ENCODE results near the gene TSPAN3. TPM values are rescaled to one million over a fixed set of nuclear protein-coding genes. Genes with fewer than 3 reads are reported as not detected.

The TSPAN3 gene
- total and polyA plus RNA-seq, 11 donors, result 58.1 to 247 (median 133) TPM

DNA sequence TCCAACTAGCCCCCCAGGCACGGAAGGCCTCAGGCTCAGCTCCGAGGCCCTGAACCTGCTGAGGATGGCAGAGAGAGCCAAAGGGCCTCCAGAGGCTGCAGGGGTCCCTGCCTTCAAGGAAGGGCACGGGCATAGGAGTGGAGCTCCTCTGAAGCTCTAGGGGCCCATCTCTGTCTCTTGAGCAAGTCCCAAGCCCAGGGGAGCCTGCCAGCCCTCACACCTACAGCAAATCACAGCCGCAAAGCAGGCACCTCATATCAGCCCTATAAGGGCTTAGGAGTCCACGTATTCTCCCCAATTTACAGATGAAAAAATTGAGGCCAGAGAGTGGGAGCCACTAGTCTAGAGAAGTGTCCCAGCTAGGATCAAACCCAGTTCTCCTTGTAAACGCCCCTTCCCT lies 61.7 kb downstream of the TSPAN3 start:
- intact Hi-C loops (cut with DNase I), result no loop called here
- no peaks in the 10 kb centered on the region for H3K36me3 ChIP-seq
- ATAC-seq (no peak), DNase-seq (peak in 1 of 5 donors; percentile 28)
- no peaks in the 10 kb centered on the region for H3K27me3 ChIP-seq
- TF ChIP-seq POLR2A (IDR thresholded peaks at IDR 0.05), result no peak
- TF ChIP-seq, protein P1, sequence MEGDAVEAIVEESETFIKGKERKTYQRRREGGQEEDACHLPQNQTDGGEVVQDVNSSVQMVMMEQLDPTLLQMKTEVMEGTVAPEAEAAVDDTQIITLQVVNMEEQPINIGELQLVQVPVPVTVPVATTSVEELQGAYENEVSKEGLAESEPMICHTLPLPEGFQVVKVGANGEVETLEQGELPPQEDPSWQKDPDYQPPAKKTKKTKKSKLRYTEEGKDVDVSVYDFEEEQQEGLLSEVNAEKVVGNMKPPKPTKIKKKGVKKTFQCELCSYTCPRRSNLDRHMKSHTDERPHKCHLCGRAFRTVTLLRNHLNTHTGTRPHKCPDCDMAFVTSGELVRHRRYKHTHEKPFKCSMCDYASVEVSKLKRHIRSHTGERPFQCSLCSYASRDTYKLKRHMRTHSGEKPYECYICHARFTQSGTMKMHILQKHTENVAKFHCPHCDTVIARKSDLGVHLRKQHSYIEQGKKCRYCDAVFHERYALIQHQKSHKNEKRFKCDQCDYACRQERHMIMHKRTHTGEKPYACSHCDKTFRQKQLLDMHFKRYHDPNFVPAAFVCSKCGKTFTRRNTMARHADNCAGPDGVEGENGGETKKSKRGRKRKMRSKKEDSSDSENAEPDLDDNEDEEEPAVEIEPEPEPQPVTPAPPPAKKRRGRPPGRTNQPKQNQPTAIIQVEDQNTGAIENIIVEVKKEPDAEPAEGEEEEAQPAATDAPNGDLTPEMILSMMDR (IDR thresholded peaks at IDR 0.05), result no peak
- H3K27ac ChIP-seq, result no peak overlapping the region
- peaks cover 0 to 47% (median 0%) of the 10 kb centered on the region in 12 donors for H3K4me1 ChIP-seq
- no peak overlapping the region for H3K4me3 ChIP-seq
- 86 to 94% (median 89%) methylated on average over 4 to 6 of the region's 6 CpGs for WGBS, 4 donors
- no peaks in the 10 kb centered on the region for H3K9me3 ChIP-seq

DNA sequence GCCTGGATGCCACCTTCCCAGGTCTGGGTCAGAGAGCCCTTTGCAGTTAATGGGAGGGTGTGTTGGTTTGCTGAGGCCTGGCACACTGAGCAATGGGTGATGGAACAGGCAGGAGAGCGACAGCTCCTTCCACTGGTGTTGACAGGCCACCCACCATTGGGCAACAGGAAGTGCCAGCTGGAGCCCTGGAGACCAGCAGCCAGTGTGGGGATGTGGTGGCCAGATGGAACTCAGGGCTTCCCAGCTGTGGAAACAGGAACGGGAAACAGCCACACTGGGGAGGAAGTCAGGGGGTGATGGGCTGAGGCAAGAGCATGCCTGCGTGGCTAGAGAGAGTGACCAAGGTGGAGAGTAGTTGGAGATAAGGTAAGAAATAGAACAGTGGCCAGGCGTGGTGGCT lies 66.7 kb downstream of the TSPAN3 start:
- H3K9me3 ChIP-seq, result no peaks in the 10 kb centered on the region
- H3K36me3 ChIP-seq, result no peaks in the 10 kb centered on the region
- no peak overlapping the region for H3K4me3 ChIP-seq
- intact Hi-C loops (cut with DNase I), result no loop called here
- no peaks in the 10 kb centered on the region for H3K27me3 ChIP-seq
- DNase-seq (peak; percentile 68 to 81 (median 78)), ATAC-seq (peak; percentile 69 to 85 (median 75))
- H3K4me1 ChIP-seq, result peaks cover 0 to 62% (median 0%) of the 10 kb centered on the region in 12 donors
- H3K27ac ChIP-seq, result peak overlapping the region in 3 of 12 donors; percentile 13 to 89 (median 64)
- WGBS, 4 donors, result 72 to 80% (median 76%) methylated on average over 4 of the region's 4 CpGs
- no peak for TF ChIP-seq POLR2A (IDR thresholded peaks at IDR 0.05)
- TF ChIP-seq, protein P1 (IDR thresholded peaks at IDR 0.05), result no peak

DNA sequence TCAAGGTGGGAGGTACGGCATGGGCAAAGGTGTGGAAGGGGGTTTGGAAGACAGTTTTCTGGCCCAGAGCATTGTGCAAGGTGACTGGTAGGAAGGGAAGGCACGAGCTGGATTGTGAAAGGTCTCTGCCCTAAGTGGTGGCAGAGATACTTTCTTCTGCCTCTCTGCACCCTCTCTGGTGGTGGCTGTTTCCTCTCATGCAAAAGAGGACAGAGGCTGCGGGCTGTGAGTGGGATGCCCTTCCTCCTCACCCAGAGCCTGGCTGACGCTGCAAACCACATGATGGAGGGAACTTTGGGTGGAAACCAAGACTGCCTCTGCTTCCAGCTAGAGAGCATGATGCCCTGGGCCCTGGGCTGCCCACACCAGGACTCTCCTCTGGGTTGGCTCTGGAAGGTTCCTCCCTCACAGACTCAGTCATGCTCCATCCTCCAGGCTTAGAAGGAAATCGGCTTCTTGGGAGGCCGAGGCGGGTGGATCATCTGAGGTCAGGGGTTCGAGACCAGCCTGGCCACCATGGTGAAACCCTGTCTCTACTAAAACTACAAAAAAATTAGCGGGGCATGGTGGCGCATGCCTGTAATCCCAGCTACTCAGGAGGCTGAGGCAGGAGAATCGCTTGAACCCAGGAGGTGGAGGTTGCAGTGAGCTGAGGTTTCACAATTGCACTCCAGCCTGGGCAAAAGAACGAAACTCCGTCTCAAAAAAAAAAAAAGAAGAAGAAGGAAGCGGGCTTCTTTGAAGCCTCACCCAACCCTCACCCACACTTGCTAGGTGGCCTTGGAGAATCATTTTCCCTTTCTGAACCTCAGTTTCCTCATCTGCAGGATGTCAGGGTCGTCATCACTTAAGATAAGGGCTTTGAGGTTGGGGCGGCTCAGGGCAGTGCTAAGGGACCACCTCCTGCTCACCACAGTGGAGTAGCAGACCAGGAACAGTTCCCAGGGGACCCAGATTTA lies 67.7 kb downstream of the TSPAN3 start:
- H3K27ac ChIP-seq, result peak overlapping the region in 4 of 12 donors; percentile 13 to 89 (median 46)

More for the DNA sequence above, 67.7 kb downstream of the TSPAN3 start:
- Histone ChIP-seq H3K27me3 (no peaks in the 10 kb centered on the region), H3K4me3 (peak overlapping the region in 1 of 12 donors; percentile 15), H3K36me3 (no peaks in the 10 kb centered on the region), H3K9me3 (no peaks in the 10 kb centered on the region), H3K4me1 (peaks cover 0 to 70% (median 0%) of the 10 kb centered on the region in 12 donors)
- ATAC-seq, result peak; percentile 49 to 83 (median 76)
- WGBS, 4 donors, result 80 to 85% (median 82%) methylated on average over 16 of the region's 16 CpGs
- TF ChIP-seq, protein P1 (IDR thresholded peaks at IDR 0.05), result no peak
- TF ChIP-seq POLR2A (IDR thresholded peaks at IDR 0.05), result no peak
- intact Hi-C loops (cut with DNase I), result no loop called here
- peak in 4 of 5 donors; percentile 55 to 72 (median 61) for DNase-seq
